DOHH2 (cell line): ENCODE results near the gene NME3.

Source experiments
- H3F3A ChIP-seq: fragments of 200-600 bp; sonication (generic), shearing (Covaris generic); 2 replicates; pipeline ENCODE4 v1.6.0; 2016; ENCODE audit warnings: antibody characterized with exemption, mild to moderate bottlenecking; ENCODE audit not compliant: control insufficient read depth, insufficient read depth
- H3K27ac ChIP-seq: fragments of 200-600 bp; sonication (generic); 2 replicates; pipeline ENCODE4 v1.5.1; 2014; ENCODE audit warnings: low read depth, mild to moderate bottlenecking, low read length, moderate library complexity
- H3K27me3 ChIP-seq: fragments of 200-600 bp; sonication (generic); 2 replicates; pipeline ENCODE4 v1.6.1; 2014; ENCODE audit warnings: mild to moderate bottlenecking, low read length, mixed read lengths; ENCODE audit not compliant: control insufficient read depth
- H3K36me3 ChIP-seq: fragments of 200-600 bp; sonication (generic); 2 replicates; pipeline ENCODE4 v1.6.1; 2014; ENCODE audit warnings: mild to moderate bottlenecking, low read length, moderate library complexity, mixed read lengths; ENCODE audit not compliant: control insufficient read depth
- H3K4me1 ChIP-seq: fragments of 200-600 bp; sonication (generic); 2 replicates; pipeline ENCODE4 v1.6.1; 2014; ENCODE audit warnings: mild to moderate bottlenecking, low read length, mixed read lengths; ENCODE audit not compliant: control insufficient read depth
- H3K4me2 ChIP-seq: fragments of 200-600 bp; sonication (generic); 2 replicates; pipeline ENCODE4 v1.6.0; 2014; ENCODE audit warnings: mild to moderate bottlenecking, low read length, moderate library complexity
- H3K4me3 ChIP-seq: fragments of 200-600 bp; sonication (generic); 2 replicates; pipeline ENCODE4 v1.5.1; 2014; ENCODE audit warnings: mild to moderate bottlenecking, low read length, mixed read lengths
- H3K79me2 ChIP-seq: fragments of 200-600 bp; sonication (generic); 2 replicates; pipeline ENCODE4 v1.6.1; 2014; ENCODE audit warnings: mild to moderate bottlenecking, low read length, mixed read lengths; ENCODE audit not compliant: control insufficient read depth
- H3K9me2 ChIP-seq: fragments of 200-600 bp; sonication (generic); replicated peaks from 2 replicates; pipeline ENCODE4 v1.6.1; 2014; ENCODE audit warnings: mild to moderate bottlenecking, low read length, mixed read lengths; ENCODE audit not compliant: control insufficient read depth
- H3K9me3 ChIP-seq: fragments of 200-600 bp; sonication (generic); 2 replicates; pipeline ENCODE4 v1.6.1; 2014; ENCODE audit warnings: antibody characterized with exemption, low read length, mixed read lengths; ENCODE audit not compliant: control insufficient read depth, insufficient read depth
- H4K20me1 ChIP-seq: fragments of 200-600 bp; sonication (generic); 2 replicates; pipeline ENCODE4 v1.6.0; 2014; ENCODE audit warnings: low read depth, mild to moderate bottlenecking, antibody characterized with exemption, low read length, moderate library complexity; ENCODE audit not compliant: control insufficient read depth, insufficient read depth
- EZH2phosphoT487 ChIP-seq: fragments of 200-600 bp; sonication (generic); IDR thresholded peaks from 2 replicates; pipeline ENCODE4 v1.6.1; 2017; ENCODE audit warnings: borderline replicate concordance, mild to moderate bottlenecking, antibody characterized with exemption, low read length, moderate library complexity, mixed read lengths
- TF ChIP-seq, protein P1 (sequence below): fragments of 200-600 bp; sonication (generic); IDR thresholded peaks from one replicate; pipeline ENCODE4 v1.5.1; 2014; ENCODE audit warnings: antibody characterized with exemption, mild to moderate bottlenecking, low read depth, low read length; ENCODE audit not compliant: poor library complexity, severe bottlenecking

Gene NME3

DNA sequence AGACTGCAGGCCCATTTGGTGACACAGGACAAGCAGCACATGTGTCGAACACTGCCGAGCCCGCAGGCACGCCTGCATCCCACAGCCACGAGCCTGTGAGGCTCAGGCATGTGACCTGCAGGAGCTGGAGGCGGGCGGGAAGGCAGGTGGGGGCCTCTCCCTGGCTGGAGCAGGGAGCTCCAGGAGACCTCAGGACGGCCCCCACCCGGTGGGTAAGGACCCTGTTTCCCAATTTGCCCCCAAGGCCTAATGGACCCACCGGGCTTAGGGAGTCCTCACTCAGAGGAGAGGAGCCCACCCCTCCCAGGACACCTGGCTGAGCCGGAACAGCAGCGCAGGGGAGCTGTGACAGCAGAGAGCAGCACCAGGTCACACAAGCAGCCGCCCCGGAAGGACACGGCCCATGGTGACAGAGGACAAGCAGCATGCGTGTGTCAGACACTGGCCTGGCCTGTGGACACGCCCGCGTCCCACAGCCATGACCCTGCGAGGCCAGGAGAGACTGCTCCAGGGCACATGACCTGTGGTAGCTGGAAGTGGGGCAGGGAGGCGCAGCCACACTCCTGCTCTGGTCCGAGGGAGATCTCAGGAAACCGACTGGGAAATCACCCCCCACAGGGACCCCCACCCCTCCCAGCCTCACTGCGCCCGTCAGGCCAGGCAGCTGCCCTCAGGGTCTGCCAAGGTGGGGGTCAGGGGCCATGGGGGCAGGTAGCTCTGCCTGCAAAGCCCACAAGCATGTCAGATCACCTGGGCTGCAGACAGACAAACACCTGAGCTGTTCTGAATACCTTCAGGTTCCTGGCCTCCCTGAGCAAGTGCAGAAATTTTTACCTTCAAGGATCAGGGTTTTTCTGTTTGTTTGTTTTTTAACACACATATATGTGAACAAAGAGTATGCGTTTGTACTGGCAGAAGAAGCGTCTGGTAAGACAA lies 8.7 kb upstream of the NME3 start:
- Histone ChIP-seq H3F3A (no peaks in the 10 kb centered on the region), H3K27me3 (no peaks in the 10 kb centered on the region), H3K4me2 (no peak overlapping the region), H3K27ac (no peak overlapping the region), H3K4me1 (peaks cover 16% of the 10 kb centered on the region), H3K4me3 (no peak overlapping the region), H4K20me1 (0 out of 2 replicates have a peak, but pooled peaks cover 5% of the 10 kb centered on the region), H3K9me3 (no peaks in the 10 kb centered on the region), H3K79me2 (peaks cover 39% of the 10 kb centered on the region), H3K9me2 (no peaks in the 10 kb centered on the region), H3K36me3 (peaks cover 35% of the 10 kb centered on the region)
- TF ChIP-seq, protein P1, sequence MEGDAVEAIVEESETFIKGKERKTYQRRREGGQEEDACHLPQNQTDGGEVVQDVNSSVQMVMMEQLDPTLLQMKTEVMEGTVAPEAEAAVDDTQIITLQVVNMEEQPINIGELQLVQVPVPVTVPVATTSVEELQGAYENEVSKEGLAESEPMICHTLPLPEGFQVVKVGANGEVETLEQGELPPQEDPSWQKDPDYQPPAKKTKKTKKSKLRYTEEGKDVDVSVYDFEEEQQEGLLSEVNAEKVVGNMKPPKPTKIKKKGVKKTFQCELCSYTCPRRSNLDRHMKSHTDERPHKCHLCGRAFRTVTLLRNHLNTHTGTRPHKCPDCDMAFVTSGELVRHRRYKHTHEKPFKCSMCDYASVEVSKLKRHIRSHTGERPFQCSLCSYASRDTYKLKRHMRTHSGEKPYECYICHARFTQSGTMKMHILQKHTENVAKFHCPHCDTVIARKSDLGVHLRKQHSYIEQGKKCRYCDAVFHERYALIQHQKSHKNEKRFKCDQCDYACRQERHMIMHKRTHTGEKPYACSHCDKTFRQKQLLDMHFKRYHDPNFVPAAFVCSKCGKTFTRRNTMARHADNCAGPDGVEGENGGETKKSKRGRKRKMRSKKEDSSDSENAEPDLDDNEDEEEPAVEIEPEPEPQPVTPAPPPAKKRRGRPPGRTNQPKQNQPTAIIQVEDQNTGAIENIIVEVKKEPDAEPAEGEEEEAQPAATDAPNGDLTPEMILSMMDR, result no peak
- TF ChIP-seq EZH2phosphoT487, result no peak

DNA sequence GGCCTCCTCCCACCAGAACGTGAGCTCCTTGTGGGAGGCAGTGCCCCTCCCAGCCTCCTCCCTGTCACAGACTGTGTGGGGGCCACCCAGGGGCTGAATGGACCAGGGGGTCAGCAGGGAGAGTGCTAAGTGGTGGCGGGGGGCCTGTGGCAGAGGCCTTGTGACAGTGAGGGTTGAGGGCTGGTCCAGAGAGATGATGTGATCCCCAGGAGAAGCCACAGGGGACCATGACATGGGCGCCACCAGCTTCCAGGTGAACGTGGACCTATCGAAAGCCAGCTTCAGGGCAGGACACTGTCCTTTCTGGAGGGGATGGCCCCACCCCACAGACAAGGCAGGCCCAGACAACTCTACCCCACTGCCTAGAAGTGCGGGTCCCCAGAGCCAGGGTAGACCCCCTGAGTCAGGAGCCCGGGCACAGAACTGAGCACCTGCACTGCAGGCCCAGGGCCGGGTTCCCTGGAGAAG lies 7.9 kb upstream of the NME3 start:
- H3K9me2 ChIP-seq, result no peaks in the 10 kb centered on the region
- 0 out of 2 replicates have a peak, but pooled peaks cover 5% of the 10 kb centered on the region for H4K20me1 ChIP-seq
- peaks cover 39% of the 10 kb centered on the region for H3K79me2 ChIP-seq
- no peak overlapping the region for H3K4me3 ChIP-seq
- H3K36me3 ChIP-seq, result peaks cover 40% of the 10 kb centered on the region
- H3F3A ChIP-seq, result no peaks in the 10 kb centered on the region
- no peak overlapping the region for H3K4me2 ChIP-seq
- H3K27me3 ChIP-seq, result no peaks in the 10 kb centered on the region
- no peak overlapping the region for H3K27ac ChIP-seq
- H3K9me3 ChIP-seq, result no peaks in the 10 kb centered on the region
- H3K4me1 ChIP-seq, result peaks cover 23% of the 10 kb centered on the region
- TF ChIP-seq EZH2phosphoT487, result no peak
- TF ChIP-seq, protein P1, result no peak

DNA sequence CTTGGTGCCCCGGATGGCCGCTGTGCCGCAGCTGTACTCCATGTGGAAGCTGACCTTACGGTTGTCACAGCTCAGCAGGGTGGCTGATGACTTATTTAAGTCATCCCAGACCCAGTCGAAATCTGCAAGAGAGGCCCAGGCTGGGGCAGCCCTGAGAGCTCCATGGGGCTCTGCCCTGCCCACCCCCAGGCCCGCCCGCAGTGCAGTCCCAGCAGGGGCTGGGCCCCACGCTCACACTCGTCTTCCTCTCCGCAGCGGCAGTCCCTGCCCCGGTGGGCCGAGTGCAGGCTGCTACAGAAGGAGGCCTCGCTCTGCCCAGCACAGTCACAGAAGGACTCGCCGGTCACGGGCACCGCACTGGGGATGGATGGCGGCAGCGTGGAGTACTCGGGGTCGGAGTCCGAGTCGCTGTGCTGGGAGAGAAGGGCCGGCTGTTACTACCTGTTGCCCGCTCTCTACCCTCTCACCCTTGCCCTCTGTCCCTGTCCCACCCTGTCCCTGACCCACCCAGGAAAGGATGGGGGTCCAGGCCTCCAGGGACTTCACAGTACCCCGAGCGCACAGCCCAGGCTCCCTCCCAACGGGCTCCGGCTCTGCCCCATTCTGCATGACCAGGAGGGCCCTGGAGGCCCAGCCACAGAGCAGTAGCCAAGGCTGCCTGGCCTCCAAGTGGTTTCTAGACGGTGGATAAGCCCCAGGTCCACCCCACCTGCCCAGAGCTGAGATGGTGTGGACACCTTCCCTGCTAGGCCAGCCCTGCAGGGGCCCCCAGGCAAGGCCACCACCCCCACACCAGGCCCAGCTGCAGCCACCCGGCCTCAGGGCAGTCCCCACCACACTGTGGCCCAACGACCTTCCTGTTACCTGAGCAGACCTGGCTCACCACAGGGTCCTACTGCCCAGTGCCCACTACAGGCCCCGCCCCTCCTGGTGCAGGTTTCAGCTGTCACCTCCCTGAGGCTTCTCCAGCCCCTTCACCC lies 7.1 kb upstream of the NME3 start:
- Histone ChIP-seq H3K36me3 (peaks cover 41% of the 10 kb centered on the region), H3K4me2 (no peak overlapping the region), H3K9me3 (no peaks in the 10 kb centered on the region), H3F3A (no peaks in the 10 kb centered on the region), H3K79me2 (peaks cover 39% of the 10 kb centered on the region), H3K27ac (no peak overlapping the region), H3K4me1 (peaks cover 21% of the 10 kb centered on the region), H3K4me3 (no peak overlapping the region), H3K9me2 (no peaks in the 10 kb centered on the region), H4K20me1 (no peaks in the 10 kb centered on the region), H3K27me3 (no peaks in the 10 kb centered on the region)
- no peak for TF ChIP-seq EZH2phosphoT487
- TF ChIP-seq, protein P1, result no peak
